ENCODE measurements around the gene NDUFS2.

GRCh38 chr1:161230762-161231161, 28.6 kb downstream of the NDUFS2 start:
- TF ChIP-seq CTCF (IDR thresholded peaks at IDR 0.05) (no peak), POLR2A (IDR thresholded peaks at IDR 0.05; ENCODE audit: low read depth) (no peak), POLR2AphosphoS5 (IDR thresholded peaks at IDR 0.05) (no peak), EP300 (IDR thresholded peaks at IDR 0.05) (no peak)
